SU-DHL-6 (cell line): Measurements from ENCODE around the gene ZSWIM1.

Experiments used
- EZH2phosphoT487 ChIP-seq: fragments of 200-600 bp; sonication (generic), shearing (Covaris generic); conservative IDR thresholded peaks from 2 replicates; pipeline ENCODE4 v1.6.1; 2018; ENCODE audit warnings: mild to moderate bottlenecking, antibody characterized with exemption, low read length, moderate library complexity, mixed read lengths
- TF ChIP-seq, protein P1 (sequence below): fragments of 200-600 bp; sonication (generic); IDR thresholded peaks from one replicate; pipeline ENCODE4 v1.5.1; 2017; ENCODE audit warnings: antibody characterized with exemption, mild to moderate bottlenecking, low read length, moderate library complexity; ENCODE audit not compliant: insufficient read depth, poor library complexity, severe bottlenecking

GRCh38 chr20:45913116-45913515 lies 32.1 kb downstream of the ZSWIM1 start:
- TF ChIP-seq, protein P1, sequence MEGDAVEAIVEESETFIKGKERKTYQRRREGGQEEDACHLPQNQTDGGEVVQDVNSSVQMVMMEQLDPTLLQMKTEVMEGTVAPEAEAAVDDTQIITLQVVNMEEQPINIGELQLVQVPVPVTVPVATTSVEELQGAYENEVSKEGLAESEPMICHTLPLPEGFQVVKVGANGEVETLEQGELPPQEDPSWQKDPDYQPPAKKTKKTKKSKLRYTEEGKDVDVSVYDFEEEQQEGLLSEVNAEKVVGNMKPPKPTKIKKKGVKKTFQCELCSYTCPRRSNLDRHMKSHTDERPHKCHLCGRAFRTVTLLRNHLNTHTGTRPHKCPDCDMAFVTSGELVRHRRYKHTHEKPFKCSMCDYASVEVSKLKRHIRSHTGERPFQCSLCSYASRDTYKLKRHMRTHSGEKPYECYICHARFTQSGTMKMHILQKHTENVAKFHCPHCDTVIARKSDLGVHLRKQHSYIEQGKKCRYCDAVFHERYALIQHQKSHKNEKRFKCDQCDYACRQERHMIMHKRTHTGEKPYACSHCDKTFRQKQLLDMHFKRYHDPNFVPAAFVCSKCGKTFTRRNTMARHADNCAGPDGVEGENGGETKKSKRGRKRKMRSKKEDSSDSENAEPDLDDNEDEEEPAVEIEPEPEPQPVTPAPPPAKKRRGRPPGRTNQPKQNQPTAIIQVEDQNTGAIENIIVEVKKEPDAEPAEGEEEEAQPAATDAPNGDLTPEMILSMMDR = no peak
- TF ChIP-seq EZH2phosphoT487 = no peak
